ENCODE results near the gene NR3C2.

DNA sequence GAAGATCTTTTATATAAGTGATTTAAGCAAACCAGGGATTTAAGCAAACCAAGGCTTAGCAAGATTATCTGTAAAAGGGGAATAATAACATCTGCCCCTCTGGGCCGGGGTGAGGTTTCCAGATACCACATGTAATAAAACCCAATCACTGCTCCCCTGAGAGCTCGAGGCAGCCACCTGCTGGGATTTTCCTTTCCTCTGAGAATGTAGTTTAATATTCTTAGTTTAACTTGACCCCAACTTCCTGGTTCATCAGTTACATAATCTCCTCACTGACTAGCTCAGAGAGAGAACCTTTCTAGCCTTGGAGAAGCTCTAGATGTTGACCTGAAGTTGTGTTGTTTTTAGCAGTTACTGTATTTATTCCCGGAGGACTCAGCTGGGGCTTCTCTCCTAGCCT is 387.9 kb downstream of the NR3C2 start:
- TF ChIP-seq EZH2 (IDR thresholded peaks at IDR 0.05; ENCODE audit: borderline replicate concordance, low read depth, low read length, severe bottlenecking): no peak
- TF ChIP-seq, protein P1, sequence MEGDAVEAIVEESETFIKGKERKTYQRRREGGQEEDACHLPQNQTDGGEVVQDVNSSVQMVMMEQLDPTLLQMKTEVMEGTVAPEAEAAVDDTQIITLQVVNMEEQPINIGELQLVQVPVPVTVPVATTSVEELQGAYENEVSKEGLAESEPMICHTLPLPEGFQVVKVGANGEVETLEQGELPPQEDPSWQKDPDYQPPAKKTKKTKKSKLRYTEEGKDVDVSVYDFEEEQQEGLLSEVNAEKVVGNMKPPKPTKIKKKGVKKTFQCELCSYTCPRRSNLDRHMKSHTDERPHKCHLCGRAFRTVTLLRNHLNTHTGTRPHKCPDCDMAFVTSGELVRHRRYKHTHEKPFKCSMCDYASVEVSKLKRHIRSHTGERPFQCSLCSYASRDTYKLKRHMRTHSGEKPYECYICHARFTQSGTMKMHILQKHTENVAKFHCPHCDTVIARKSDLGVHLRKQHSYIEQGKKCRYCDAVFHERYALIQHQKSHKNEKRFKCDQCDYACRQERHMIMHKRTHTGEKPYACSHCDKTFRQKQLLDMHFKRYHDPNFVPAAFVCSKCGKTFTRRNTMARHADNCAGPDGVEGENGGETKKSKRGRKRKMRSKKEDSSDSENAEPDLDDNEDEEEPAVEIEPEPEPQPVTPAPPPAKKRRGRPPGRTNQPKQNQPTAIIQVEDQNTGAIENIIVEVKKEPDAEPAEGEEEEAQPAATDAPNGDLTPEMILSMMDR (IDR thresholded peaks at IDR 0.05; ENCODE audit: borderline replicate concordance, extremely low read depth, low read length, poor library complexity, severe bottlenecking): no peak
